HG03108 (cell line): ENCODE results near the gene RNF2.
"Not testable (repeated sequence)": the region's sequence is repeated elsewhere in the genome, so short reads cannot be mapped to it uniquely, and the experiment has no call there.

Experiments
- ATAC-seq: cut with Tn5 transposase; IDR thresholded peaks from one replicate; pipeline ENCODE4 v1.9.1; 2021; ENCODE audit warnings: moderate library complexity; ENCODE audit not compliant: unreplicated experiment

Gene RNF2

GRCh38 chr1:185049670-185050069, 4.3 kb downstream of the RNF2 start:
- ATAC-seq = no peak

GRCh38 chr1:185050823-185051451, 5.6 kb downstream of the RNF2 start:
- ATAC-seq = no peak

- no peak for ATAC-seq
Observed at GRCh38 chr1:185053204-185053603, 7.8 kb downstream of the RNF2 start.

- ATAC-seq = no peak
Observed at GRCh38 chr1:185054365-185055060, 9.2 kb downstream of the RNF2 start.

- no peak for ATAC-seq
Observed at GRCh38 chr1:185058110-185058509, 12.8 kb downstream of the RNF2 start.

GRCh38 chr1:185058876-185059275, 13.5 kb downstream of the RNF2 start:
- ATAC-seq = no peak

GRCh38 chr1:185059950-185060571, 14.7 kb downstream of the RNF2 start:
- ATAC-seq = no peak

- ATAC-seq = no peak
Observed at GRCh38 chr1:185062710-185063370, 17.5 kb downstream of the RNF2 start.

- no peak for ATAC-seq
Observed at GRCh38 chr1:185063719-185064118, 18.4 kb downstream of the RNF2 start.

GRCh38 chr1:185065006-185065405, 19.6 kb downstream of the RNF2 start:
- not testable (repeated sequence) for ATAC-seq

GRCh38 chr1:185066181-185066580, 20.8 kb downstream of the RNF2 start:
- ATAC-seq = no peak

- no peak for ATAC-seq
Observed at GRCh38 chr1:185068341-185068740, 23.0 kb downstream of the RNF2 start.

GRCh38 chr1:185069202-185069772, 23.9 kb downstream of the RNF2 start:
- ATAC-seq = no peak

GRCh38 chr1:185070051-185070450, 24.7 kb downstream of the RNF2 start:
- no peak for ATAC-seq

GRCh38 chr1:185073725-185074124, 28.4 kb downstream of the RNF2 start:
- ATAC-seq = no peak

GRCh38 chr1:185074307-185074706, 28.9 kb downstream of the RNF2 start:
- no peak for ATAC-seq

GRCh38 chr1:185075476-185075875, 30.1 kb downstream of the RNF2 start:
- no peak for ATAC-seq

GRCh38 chr1:185077374-185077773, 32.0 kb downstream of the RNF2 start:
- no peak for ATAC-seq

- ATAC-seq = no peak
Observed at GRCh38 chr1:185080422-185080821, 35.1 kb downstream of the RNF2 start.

GRCh38 chr1:185083818-185084217, 38.5 kb downstream of the RNF2 start:
- ATAC-seq = no peak

- no peak for ATAC-seq
Observed at GRCh38 chr1:185087101-185087500, 41.7 kb downstream of the RNF2 start.
